H7 (cell line): ENCODE data around the gene KMT2B. TPM values are rescaled to one million over a fixed set of nuclear protein-coding genes. Genes with fewer than 3 reads are reported as not detected.

Experiments used
- DNase-seq: peaks from one replicate; pipeline ENCODE4 v3.0.0; 2012
- H3K27me3 ChIP-seq: 2 replicates; pipeline ENCODE4 v1.6.0; 2011; ENCODE audit warnings: mild to moderate bottlenecking, low read length; ENCODE audit not compliant: control insufficient read depth, insufficient read depth
- H3K36me3 ChIP-seq: replicated peaks from 2 replicates; pipeline ENCODE4 v1.5.1; 2011; ENCODE audit warnings: low read length; ENCODE audit not compliant: control insufficient read depth, insufficient read depth
- H3K4me3 ChIP-seq: 2 replicates; pipeline ENCODE4 v1.5.1; 2011; ENCODE audit warnings: low read depth, mild to moderate bottlenecking, control low read depth, low read length, moderate library complexity; ENCODE audit not compliant: insufficient read depth
- total RNA-seq: library from RNA; depleted of rRNA; stranded (reverse); fragments of >200 nt; shearing (Covaris generic); gene quantifications from 2 replicates; pipeline ENCODE4 v1.2.3, GENCODE V29; 2014

The KMT2B gene
- total RNA-seq, 1 experiment from 2014 or later: 12.9 TPM

DNA sequence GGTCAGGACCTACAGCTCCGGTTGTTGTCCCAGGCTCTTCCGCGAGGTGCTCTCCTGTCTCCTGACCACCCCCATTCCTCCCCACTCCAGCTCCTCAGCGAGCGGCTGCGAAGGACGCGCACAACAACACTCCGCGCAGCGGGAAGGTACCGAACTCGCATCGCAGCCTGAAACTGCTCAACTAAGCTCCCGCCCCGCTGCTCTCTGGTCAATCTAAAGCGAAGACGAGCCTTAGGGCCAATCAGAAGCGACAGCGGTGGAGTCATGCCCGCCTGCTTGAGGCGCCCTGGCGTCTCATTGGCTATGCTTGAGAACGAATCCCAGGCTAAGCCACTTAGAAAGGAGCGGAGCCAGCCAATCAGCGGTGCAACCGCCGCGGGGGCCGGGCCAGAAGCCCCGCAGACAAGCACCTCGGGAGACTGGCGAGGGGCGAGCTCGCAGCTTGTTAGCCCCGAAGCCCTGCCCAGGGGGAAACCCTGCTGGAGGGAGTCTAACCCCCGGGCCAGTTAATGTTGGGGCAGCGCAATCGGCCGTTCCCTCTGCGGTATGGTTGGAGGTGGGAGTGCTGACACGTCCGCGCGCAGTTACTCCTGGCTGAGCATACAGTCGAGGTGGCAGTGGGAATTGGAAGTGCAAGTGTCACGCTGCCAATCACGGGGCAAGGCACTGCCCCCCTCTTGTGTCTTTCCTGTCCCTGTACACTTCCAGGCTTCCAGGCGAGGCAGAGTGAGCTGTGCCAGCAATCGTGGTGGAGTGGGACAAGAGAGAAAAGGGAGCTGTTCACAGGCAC lies 15.4 kb upstream of the KMT2B start:
- no peaks in the 10 kb centered on the region for H3K36me3 ChIP-seq
- H3K4me3 ChIP-seq: peak overlapping the region; percentile 64
- peak; percentile 97 for DNase-seq
- H3K27me3 ChIP-seq: peaks cover 14% of the 10 kb centered on the region

DNA sequence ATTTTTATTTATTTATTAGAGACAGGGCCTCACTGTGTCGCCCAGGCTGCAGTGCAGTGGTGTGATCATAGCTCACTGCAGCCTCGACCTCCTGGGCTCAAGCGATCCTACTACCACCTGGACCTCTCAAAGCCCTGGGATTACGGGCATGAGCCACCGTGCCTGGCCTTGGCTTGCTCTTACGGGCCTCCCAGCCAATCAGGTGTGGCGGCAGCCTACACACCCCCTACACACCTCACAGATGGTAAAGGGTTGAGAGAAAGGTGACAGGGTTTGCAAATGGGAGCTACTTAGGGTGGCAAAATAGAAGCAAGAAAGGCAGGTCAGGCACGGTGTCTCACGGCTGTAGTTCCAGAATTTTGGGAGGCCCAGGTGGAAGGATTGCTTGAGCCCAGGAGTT lies 14.5 kb upstream of the KMT2B start:
- no peak overlapping the region for H3K4me3 ChIP-seq
- H3K27me3 ChIP-seq: peaks cover 14% of the 10 kb centered on the region
- no peaks in the 10 kb centered on the region for H3K36me3 ChIP-seq
- DNase-seq: peak; percentile 78

DNA sequence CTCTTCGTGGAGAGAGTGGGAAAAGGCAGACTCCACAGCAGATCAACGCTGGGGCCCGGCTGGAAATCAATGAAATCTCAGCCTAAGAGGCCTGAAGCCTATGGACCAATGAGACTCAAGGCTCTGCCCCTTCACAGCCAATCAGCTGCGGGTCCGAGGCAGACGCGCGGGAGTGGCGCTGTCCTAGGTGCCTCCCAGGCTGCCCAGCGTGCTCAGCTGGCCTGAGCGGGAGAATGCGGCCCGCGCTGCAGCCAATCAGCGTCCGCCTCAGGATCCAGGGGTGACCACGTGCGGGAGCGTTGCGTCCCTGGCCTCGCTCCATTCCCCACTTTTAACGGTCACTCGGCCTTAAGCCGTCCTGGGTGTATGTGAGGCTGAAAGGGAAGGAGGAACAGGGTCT lies 13.6 kb upstream of the KMT2B start, which contains the start of gene ZBTB32:
Gene ZBTB32, plus strand, starts transcription at position 341 of the 400 bp plus-strand sequence. CDS start 10,069 bp downstream, outside the sequence.
- Histone ChIP-seq H3K4me3 (no peak within 1 kb of the TSS), H3K36me3 (no peaks in the 10 kb centered on the region), H3K27me3 (peaks cover 14% of the 10 kb centered on the region)
- peak; percentile 93 for DNase-seq

DNA sequence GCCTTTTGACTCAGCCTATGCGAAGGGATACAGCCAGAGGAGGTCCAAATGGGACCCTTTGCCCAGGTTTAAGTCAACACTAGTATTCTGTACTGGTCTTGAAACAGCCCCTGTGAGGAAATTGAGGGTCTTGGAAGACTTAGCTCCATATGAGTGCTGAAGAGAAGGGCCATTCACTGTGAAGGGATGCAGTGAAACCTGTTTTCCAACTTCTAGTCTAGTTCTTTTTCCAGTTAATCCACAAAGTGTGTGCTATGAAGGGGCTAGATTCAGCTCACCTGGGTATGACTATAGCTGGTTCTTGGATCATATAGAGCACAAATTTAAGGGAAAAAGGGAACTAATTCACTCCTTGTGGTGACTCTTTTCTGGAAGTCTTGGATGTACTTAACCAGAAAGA lies 9.4 kb upstream of the KMT2B start:
- DNase-seq: no peak
- Histone ChIP-seq H3K4me3 (no peak overlapping the region), H3K27me3 (peaks cover 10% of the 10 kb centered on the region), H3K36me3 (no peaks in the 10 kb centered on the region)

DNA sequence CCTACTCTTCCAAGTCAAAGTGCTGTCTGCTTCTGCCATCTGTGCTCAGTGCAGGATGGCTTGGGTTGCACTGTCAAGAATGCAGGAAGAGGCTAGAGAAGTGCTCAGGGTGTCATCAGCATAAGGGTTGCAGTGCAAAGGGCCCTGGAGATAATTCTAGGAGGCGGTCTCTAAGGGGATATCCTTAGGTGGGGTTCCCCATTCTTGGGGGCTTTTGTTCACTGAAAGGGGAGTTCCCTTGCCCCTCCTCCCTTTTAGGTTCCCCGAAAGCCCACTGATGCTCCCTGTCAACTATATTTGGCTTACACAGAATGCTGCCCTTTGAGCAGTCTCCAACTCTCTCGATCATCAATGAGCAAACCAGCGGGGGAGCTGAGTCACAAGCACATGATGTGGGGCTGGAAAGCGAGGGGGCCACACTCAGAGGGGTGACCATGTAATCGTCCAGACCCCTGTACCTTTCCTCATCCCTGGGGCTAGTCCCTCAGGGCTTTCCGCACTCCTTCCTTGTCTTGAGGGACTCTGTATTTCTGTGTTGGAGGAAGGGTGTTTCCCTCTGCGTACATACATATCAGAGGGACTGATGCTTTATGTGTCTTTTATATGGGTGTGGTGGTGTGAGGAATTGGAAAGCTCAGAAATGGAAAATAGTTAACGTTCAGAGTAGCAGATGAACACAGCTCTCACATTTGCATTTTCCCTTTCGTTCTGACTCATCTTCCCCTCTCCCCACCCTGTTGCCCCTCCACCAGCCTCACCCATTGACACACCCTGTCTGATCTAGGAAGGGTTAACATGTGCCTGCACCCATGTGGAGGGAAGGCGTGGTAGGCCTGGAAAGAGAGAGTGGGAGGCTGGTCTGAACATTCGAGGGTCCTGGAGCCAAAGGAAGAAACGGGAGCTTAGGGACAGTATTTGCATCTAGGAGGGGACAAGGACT lies 6.7 kb upstream of the KMT2B start:
- H3K4me3 ChIP-seq: no peak overlapping the region
- no peak for DNase-seq
- H3K27me3 ChIP-seq: peaks cover 3% of the 10 kb centered on the region
- no peaks in the 10 kb centered on the region for H3K36me3 ChIP-seq

DNA sequence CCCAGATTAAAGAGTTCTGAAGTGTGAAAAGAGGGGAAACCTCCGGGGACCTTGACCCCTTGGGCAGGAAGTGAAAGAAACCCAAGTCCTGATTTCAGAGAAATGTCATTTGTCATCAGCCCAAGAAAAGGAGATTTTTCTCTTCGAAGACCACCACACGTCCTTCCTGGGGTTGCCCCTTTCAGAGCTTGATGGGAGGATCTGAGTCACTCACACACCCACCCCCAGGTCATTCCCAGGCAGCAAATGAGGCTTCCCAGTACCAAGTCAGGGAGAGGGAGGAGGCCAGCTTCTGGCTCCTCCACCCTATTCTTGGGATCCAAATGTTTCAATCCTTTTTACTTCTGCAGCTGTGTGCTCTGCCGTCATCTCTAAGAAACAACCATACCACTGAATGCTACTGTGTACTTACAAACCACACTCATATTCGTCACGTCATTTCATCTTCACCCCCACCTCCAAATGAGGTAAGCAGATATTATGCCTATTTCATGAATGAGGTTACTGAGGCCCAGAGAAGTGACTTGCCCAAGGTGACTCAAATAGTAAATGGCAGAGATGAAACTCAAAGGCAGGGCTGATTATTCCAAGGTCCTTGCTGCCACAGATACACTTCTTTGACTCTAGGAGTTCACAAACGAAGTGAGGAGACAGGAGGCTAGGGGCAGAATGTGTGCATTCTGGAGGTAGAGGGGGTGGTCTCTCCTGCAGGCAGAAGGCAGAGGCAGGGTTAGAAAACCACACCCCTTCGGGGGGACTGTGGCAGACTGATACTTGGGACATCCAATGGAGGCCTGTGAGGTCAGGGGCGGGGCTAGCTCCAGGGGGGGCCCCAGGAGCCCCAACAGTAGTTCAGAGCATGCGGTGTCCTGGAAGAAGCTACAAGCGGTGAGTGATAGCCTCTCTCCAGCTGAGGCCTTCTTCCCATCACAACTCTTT lies 5.0 kb upstream of the KMT2B start:
- H3K36me3 ChIP-seq: no peaks in the 10 kb centered on the region

DNA sequence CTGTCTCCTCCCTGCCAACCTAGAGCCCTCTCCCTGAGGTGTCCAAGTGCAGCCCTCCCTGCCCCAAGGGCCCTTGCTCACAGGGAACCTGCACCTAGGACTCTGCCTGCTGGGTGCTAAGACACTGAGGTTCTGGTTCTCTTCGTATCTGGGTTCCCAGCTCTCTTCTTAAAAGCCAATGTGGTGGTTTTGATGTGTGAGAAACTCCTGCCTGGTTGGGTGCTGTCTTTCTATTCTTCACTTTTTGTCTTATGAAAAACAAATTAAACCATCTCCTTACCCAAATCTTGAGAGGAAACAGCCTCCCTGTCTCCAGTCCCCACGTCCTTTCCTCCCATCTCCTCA lies 4.3 kb upstream of the KMT2B start:
- no peak for DNase-seq
- Histone ChIP-seq H3K4me3 (no peak overlapping the region), H3K27me3 (peaks cover 3% of the 10 kb centered on the region), H3K36me3 (no peaks in the 10 kb centered on the region)

More for the DNA sequence above, 5.0 kb upstream of the KMT2B start:
- peak; percentile 80 for DNase-seq
- H3K4me3 ChIP-seq: no peak overlapping the region
- H3K27me3 ChIP-seq: peaks cover 3% of the 10 kb centered on the region

DNA sequence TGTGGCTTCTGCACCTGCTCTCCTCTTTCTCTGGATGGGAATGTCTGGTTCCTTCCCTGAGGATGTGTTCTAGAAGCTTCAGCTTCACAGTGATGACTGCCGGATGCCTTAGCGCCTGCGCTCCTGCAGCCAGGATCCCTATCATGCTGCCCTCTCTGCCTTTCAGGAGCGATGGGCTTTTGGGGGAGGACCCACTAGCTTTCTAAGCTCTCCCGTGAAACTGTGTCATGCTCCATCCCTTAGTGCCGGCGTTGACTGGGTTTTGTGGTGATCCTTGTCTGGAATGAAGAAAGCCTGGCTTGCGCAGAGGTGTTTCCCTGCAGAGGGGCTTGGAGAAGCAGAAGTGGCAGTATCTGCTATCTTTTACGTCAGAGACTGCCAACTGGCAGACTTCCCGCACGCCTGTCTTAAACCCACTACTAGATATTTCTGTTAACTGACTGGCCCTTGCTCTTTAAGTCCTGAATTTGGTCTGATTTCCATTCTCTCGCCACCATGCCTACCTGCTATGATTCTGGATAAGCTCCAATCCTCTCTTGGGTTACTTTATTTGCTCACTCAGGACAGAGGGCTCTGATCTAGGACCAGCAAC lies 3.8 kb upstream of the KMT2B start:
- no peak for DNase-seq
- peaks cover 3% of the 10 kb centered on the region for H3K27me3 ChIP-seq
- H3K4me3 ChIP-seq: no peak overlapping the region
- no peaks in the 10 kb centered on the region for H3K36me3 ChIP-seq

DNA sequence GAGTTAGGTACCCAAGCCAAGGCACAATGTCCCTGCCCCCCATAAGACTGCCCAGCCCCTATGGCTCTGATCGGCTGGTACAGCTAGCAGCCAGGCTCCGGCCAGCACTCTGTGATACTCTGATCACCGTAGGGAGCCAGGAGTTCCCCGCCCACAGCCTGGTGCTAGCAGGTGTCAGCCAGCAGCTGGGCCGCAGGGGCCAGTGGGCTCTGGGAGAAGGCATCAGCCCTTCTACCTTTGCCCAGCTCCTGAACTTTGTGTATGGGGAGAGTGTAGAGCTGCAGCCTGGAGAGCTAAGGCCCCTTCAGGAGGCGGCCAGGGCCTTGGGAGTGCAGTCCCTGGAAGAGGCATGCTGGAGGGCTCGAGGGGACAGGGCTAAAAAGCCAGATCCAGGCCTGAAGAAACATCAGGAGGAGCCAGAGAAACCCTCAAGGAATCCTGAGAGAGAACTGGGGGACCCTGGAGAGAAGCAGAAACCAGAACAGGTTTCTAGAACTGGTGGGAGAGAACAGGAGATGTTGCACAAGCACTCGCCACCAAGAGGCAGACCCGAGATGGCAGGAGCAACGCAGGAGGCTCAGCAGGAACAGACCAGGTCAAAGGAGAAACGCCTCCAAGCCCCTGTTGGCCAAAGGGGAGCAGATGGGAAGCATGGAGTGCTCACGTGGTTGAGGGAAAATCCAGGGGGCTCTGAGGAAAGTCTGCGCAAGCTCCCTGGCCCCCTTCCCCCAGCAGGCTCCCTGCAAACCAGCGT lies 3.0 kb upstream of the KMT2B start:
- Histone ChIP-seq H3K4me3 (no peak overlapping the region), H3K27me3 (peaks cover 3% of the 10 kb centered on the region), H3K36me3 (no peaks in the 10 kb centered on the region)
- DNase-seq: peak; percentile 80

DNA sequence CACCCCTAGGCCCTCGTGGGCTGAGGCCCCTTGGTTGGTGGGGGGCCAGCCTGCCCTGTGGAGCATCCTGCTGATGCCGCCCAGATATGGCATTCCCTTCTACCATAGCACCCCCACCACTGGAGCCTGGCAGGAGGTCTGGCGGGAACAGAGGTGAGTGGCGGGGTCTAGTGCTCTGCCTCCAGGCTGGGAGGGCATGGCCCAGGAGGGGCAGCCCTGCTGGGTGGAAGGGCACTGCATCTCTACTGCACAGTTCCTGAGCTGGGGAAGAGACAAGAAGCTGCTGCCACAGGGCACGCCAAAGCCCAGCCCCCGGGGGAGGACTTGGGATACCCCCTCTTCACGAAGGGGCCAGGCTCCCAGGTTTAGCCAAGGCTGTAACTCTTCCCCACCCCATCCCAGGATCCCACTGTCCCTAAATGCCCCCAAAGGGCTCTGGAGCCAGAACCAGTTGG lies 2.4 kb upstream of the KMT2B start:
- Histone ChIP-seq H3K27me3 (peaks cover 3% of the 10 kb centered on the region), H3K4me3 (peak overlapping the region; percentile 94), H3K36me3 (peaks cover 3% of the 10 kb centered on the region)
- DNase-seq: peak; percentile 56

DNA sequence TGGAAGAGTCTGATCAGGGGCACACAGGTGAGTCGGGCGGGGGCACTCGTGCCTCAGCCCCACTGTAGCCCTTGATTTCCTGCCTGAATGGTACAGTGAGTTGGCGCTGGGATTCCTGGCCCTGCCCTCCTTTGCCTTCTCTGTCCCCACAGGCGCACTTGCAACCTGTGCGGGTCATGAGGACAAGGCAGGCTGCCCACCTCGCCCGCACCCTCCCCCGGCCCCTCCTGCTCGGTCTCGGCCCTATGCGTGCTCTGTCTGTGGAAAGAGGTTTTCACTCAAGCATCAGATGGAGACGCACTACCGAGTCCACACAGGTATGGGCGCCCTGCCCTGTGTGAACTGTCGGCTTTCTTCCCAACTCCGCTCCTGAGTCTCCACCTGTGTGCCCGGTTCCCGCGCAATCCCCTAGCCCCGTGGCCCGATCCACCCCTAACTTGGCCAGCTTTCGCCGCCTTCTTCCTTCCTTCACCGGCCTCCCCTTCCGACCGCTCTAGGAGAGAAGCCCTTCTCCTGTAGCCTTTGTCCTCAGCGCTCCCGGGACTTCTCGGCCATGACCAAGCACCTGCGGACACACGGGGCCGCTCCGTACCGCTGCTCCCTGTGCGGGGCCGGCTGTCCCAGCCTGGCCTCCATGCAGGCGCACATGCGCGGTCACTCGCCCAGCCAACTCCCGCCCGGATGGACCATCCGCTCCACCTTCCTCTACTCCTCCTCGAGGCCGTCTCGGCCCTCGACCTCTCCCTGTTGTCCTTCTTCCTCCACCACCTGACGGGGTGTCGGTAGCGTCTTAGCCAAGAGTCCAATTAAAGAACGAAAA lies 1.6 kb upstream of the KMT2B start:
- Histone ChIP-seq H3K4me3 (peak overlapping the region; percentile 94), H3K27me3 (peaks cover 3% of the 10 kb centered on the region), H3K36me3 (peaks cover 3% of the 10 kb centered on the region)
- DNase-seq: peak; percentile 89

DNA sequence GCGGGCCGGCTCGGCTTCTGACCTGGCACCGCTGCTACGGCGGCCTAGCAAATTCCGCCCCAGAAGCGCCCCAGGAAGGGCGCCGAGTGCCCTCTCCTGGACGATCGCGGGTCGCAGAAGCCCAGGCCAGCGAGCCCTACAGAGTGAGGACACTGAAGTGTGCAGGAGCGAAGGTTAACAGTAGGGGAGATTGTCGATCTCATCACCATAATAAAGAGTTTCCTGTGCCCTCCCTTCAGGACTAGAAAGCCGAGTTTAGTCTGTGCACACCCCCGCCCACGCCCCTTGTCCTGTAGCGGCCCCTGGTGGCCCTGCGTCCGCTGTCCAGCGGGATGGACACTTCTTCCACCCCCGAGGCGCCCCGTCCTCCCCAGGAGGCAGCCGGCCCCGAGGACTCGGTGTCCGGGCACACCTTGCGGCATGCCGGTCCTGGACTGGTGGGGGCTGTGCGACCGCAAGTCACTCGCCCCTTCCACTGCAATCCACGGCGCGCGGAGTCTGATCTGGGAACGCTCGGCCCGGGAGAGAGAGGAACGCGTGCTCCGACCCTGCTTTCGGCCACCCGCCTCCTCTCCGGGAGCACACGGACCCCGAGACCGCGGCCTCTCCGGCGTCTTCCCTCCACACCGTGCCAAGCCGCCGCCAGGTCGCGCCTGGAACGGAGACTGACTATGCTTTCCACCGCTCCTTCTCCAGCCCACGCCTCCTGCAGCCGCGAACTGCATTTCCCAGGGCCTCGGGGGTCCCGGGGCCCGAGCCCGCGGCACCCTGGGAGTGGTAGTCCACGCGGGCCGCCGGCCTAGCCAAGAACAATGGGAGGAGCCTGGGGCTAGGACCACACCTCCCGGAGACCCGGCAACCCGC lies 770 bp upstream of the KMT2B start:
- peak; percentile 100 for DNase-seq
- Histone ChIP-seq H3K27me3 (peaks cover 3% of the 10 kb centered on the region), H3K4me3 (peak overlapping the region; percentile 94), H3K36me3 (peaks cover 6% of the 10 kb centered on the region)
